ENCODE measurements around the gene RABGAP1L.
"Not testable (repeated sequence)": the region's sequence is repeated elsewhere in the genome, so short reads cannot be mapped to it uniquely, and the experiment has no call there.

The RABGAP1L gene

GRCh38 chr1:174159252-174160108 lies at the start of gene RABGAP1L:
TSS of gene RABGAP1L (plus strand) at chr1:174159520.
- DNase-seq (ENCODE audit: low read depth in 2 of 2) = peak; percentile 88 to 91

GRCh38 chr1:174110053-174110452 lies 49.3 kb upstream of the RABGAP1L start:
- no peak for DNase-seq (ENCODE audit: low read depth in 2 of 2)

GRCh38 chr1:174112489-174113162 lies 46.7 kb upstream of the RABGAP1L start:
- no peak for DNase-seq (ENCODE audit: low read depth in 2 of 2)

- no peak for DNase-seq (ENCODE audit: low read depth in 2 of 2)
These were observed 45.2 kb upstream of the RABGAP1L start for GRCh38 chr1:174114106-174114505.

- DNase-seq (ENCODE audit: low read depth in 2 of 2) = no peak
These were observed 44.4 kb upstream of the RABGAP1L start for GRCh38 chr1:174114788-174115448.

GRCh38 chr1:174116042-174116441 lies 43.3 kb upstream of the RABGAP1L start:
- DNase-seq (ENCODE audit: low read depth in 2 of 2) = no peak

GRCh38 chr1:174118751-174119150 lies 40.6 kb upstream of the RABGAP1L start:
- DNase-seq (ENCODE audit: low read depth in 2 of 2) = no peak

- DNase-seq (ENCODE audit: low read depth in 2 of 2) = not testable (repeated sequence)
These were observed 37.0 kb upstream of the RABGAP1L start for GRCh38 chr1:174122318-174122717.

GRCh38 chr1:174123843-174124242 lies 35.5 kb upstream of the RABGAP1L start:
- DNase-seq (ENCODE audit: low read depth in 2 of 2) = no peak

- DNase-seq (ENCODE audit: low read depth in 2 of 2) = not testable (repeated sequence)
These were observed 32.1 kb upstream of the RABGAP1L start for GRCh38 chr1:174127176-174127575.

GRCh38 chr1:174131032-174131638 lies 28.2 kb upstream of the RABGAP1L start:
- no peak for DNase-seq (ENCODE audit: low read depth in 2 of 2)

GRCh38 chr1:174134003-174134659 lies 25.2 kb upstream of the RABGAP1L start:
- no peak for DNase-seq (ENCODE audit: low read depth in 2 of 2)

GRCh38 chr1:174135211-174135610 lies 24.1 kb upstream of the RABGAP1L start:
- no peak for DNase-seq (ENCODE audit: low read depth in 2 of 2)

GRCh38 chr1:174136714-174137113 lies 22.6 kb upstream of the RABGAP1L start:
- no peak for DNase-seq (ENCODE audit: low read depth in 2 of 2)

GRCh38 chr1:174142836-174143235 lies 16.5 kb upstream of the RABGAP1L start:
- DNase-seq (ENCODE audit: low read depth in 2 of 2) = no peak

GRCh38 chr1:174143727-174144396 lies 15.5 kb upstream of the RABGAP1L start:
- not testable (repeated sequence) for DNase-seq (ENCODE audit: low read depth in 2 of 2)

- not testable (repeated sequence) for DNase-seq (ENCODE audit: low read depth in 2 of 2)
These were observed 14.9 kb upstream of the RABGAP1L start for GRCh38 chr1:174144397-174144783.

- no peak for DNase-seq (ENCODE audit: low read depth in 2 of 2)
These were observed 10.1 kb upstream of the RABGAP1L start for GRCh38 chr1:174149216-174149615.

- no peak for DNase-seq (ENCODE audit: low read depth in 2 of 2)
These were observed 8.8 kb upstream of the RABGAP1L start for GRCh38 chr1:174150499-174150898.

GRCh38 chr1:174152427-174152826 lies 6.9 kb upstream of the RABGAP1L start:
- DNase-seq (ENCODE audit: low read depth in 2 of 2) = no peak

Measured in stimulated activated CD8-positive, alpha-beta memory T cell treated with anti-CD3 and anti-CD28 coated beads, Interleukin-2, amount 100 ng/mL, for 48 hours (primary cell).